ENCODE measurements around the gene KIAA0825. TPM values are rescaled to one million over a fixed set of nuclear protein-coding genes. Genes with fewer than 3 reads are reported as not detected.

The KIAA0825 gene
- total RNA-seq, 1 donor from 2014 or later = 2.0 TPM

GRCh38 chr5:94316916-94317838 is 301.2 kb downstream of the KIAA0825 start:
- Mint-ChIP-seq H3K4me3 (ENCODE audit: unreplicated experiment) (no peak overlapping the region), H3K4me1 (ENCODE audit: unreplicated experiment) (peaks cover 5% of the 10 kb centered on the region), H3K27me3 (ENCODE audit: unreplicated experiment) (no peaks in the 10 kb centered on the region), H3K9me3 (ENCODE audit: unreplicated experiment) (no peaks in the 10 kb centered on the region), H3K27ac (ENCODE audit: unreplicated experiment) (no peak overlapping the region), H3K36me3 (ENCODE audit: low read depth, unreplicated experiment) (no peaks in the 10 kb centered on the region)
- no peak for TF ChIP-seq CTCF (IDR thresholded peaks at IDR 0.05; ENCODE audit: unreplicated experiment)
- DNase-seq (ENCODE audit: low spot score) = no peak

- Mint-ChIP-seq H3K27me3 (ENCODE audit: unreplicated experiment) (no peaks in the 10 kb centered on the region), H3K4me1 (ENCODE audit: unreplicated experiment) (peaks cover 5% of the 10 kb centered on the region), H3K27ac (ENCODE audit: unreplicated experiment) (no peak overlapping the region), H3K36me3 (ENCODE audit: low read depth, unreplicated experiment) (no peaks in the 10 kb centered on the region), H3K4me3 (ENCODE audit: unreplicated experiment) (no peak overlapping the region), H3K9me3 (ENCODE audit: unreplicated experiment) (no peaks in the 10 kb centered on the region)
- no peak for TF ChIP-seq CTCF (IDR thresholded peaks at IDR 0.05; ENCODE audit: unreplicated experiment)
- no peak for DNase-seq (ENCODE audit: low spot score)
Observed at GRCh38 chr5:94314460-94315131, 303.8 kb downstream of the KIAA0825 start.

DNA sequence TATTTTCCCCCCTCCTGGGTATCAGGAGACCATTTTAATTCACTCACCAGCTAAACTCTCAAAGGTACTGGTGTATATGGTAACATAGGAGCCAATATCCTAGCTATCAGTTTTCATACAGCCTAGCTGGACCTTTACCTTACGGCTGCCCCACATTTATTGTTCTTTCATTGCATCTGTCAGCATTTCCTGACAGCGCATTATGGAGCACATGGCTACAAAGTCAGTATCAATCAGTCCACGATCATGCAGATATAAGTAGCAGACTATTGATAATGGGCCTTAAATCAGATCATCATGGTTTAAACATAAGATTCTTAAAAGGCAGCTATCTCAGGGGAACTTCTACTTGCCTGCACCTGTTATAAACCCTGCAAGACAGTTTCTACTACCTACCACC is 304.7 kb downstream of the KIAA0825 start:
- TF ChIP-seq CTCF (IDR thresholded peaks at IDR 0.05; ENCODE audit: unreplicated experiment) = no peak
- H3K36me3 Mint-ChIP-seq (ENCODE audit: low read depth, unreplicated experiment) = no peaks in the 10 kb centered on the region
- H3K4me1 Mint-ChIP-seq (ENCODE audit: unreplicated experiment) = peaks cover 4% of the 10 kb centered on the region
- H3K4me3 Mint-ChIP-seq (ENCODE audit: unreplicated experiment) = no peak overlapping the region
- no peak for DNase-seq (ENCODE audit: low spot score)
- no peak overlapping the region for H3K27ac Mint-ChIP-seq (ENCODE audit: unreplicated experiment)
- no peaks in the 10 kb centered on the region for H3K9me3 Mint-ChIP-seq (ENCODE audit: unreplicated experiment)
- no peaks in the 10 kb centered on the region for H3K27me3 Mint-ChIP-seq (ENCODE audit: unreplicated experiment)

DNA sequence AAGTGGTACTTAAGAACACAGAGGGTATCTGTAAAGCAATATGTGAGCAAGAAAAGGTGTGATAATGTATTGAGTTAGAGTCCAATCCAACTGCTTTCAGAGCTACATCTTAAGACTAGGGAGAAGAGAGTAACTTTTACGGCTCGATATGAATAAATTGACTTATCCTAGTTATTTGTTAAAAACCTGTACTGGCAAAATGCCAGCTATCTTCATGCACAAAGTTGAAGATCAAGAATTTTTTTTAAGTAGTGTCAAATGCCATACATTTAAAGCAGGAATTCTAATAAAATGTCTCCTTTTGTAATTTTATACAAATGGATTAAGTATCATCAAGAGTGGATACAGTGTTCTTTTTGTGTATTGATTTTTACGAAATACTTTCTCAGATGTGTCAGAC is 305.2 kb downstream of the KIAA0825 start:
- no peaks in the 10 kb centered on the region for H3K27me3 Mint-ChIP-seq (ENCODE audit: unreplicated experiment)
- no peaks in the 10 kb centered on the region for H3K9me3 Mint-ChIP-seq (ENCODE audit: unreplicated experiment)
- no peak for TF ChIP-seq CTCF (IDR thresholded peaks at IDR 0.05; ENCODE audit: unreplicated experiment)
- no peak overlapping the region for H3K4me3 Mint-ChIP-seq (ENCODE audit: unreplicated experiment)
- H3K36me3 Mint-ChIP-seq (ENCODE audit: low read depth, unreplicated experiment) = no peaks in the 10 kb centered on the region
- DNase-seq (ENCODE audit: low spot score) = no peak
- no peak overlapping the region for H3K27ac Mint-ChIP-seq (ENCODE audit: unreplicated experiment)
- H3K4me1 Mint-ChIP-seq (ENCODE audit: unreplicated experiment) = no peaks in the 10 kb centered on the region

- no peak for TF ChIP-seq CTCF (IDR thresholded peaks at IDR 0.05; ENCODE audit: unreplicated experiment)
- Mint-ChIP-seq H3K9me3 (ENCODE audit: unreplicated experiment) (no peaks in the 10 kb centered on the region), H3K27ac (ENCODE audit: unreplicated experiment) (no peak overlapping the region), H3K4me1 (ENCODE audit: unreplicated experiment) (no peaks in the 10 kb centered on the region), H3K4me3 (ENCODE audit: unreplicated experiment) (no peak overlapping the region), H3K36me3 (ENCODE audit: low read depth, unreplicated experiment) (no peaks in the 10 kb centered on the region), H3K27me3 (ENCODE audit: unreplicated experiment) (no peaks in the 10 kb centered on the region)
- DNase-seq (ENCODE audit: low spot score) = no peak
Observed at GRCh38 chr5:94312298-94312697, 306.1 kb downstream of the KIAA0825 start.
